H1 (cell line): ENCODE data around the gene ZNF219. TPM values are rescaled to one million over a fixed set of nuclear protein-coding genes. Genes with fewer than 3 reads are reported as not detected.

Source experiments
- CTCF ChIA-PET: fragments of 300-600 bp; sonication (Branson Sonifier 250); formaldehyde crosslinking; loops from one replicate; lab custom pipeline; 2021; ENCODE audit not compliant: partially characterized antibody; lab: Charles Lee
- POLR2A ChIA-PET: fragments of 300-600 bp; sonication (Branson Sonifier 250); formaldehyde crosslinking; loops from one replicate; lab custom pipeline; 2021; ENCODE audit warnings: inconsistent platforms; ENCODE audit not compliant: partially characterized antibody; lab: Charles Lee
- DNase-seq, 2 experiments: peaks; one replicate each; pipeline versions ENCODE4 v3.0.0 to v3.0.0-alpha.2; 2010 to 2022; ENCODE audit warnings: low spot score in 2 of 2, low read depth in 1 of 2, mixed read lengths in 1 of 2
- FAIRE-seq: peaks from 2 replicates; lab custom pipeline; 2011; peaks lifted over from hg19 to GRCh38; lab: Jason Lieb, UNC
- H2AFZ ChIP-seq: 2 replicates; pipeline ENCODE4 v1.8.1; 2012; ENCODE audit warnings: low read length, inconsistent platforms
- H2AK5ac ChIP-seq: 2 replicates; pipeline ENCODE4 v1.6.1; 2013; ENCODE audit warnings: low read depth, low read length
- H2BK120ac ChIP-seq: replicated peaks from 2 replicates; pipeline ENCODE3; 2013; ENCODE audit warnings: low read depth, low read length, inconsistent platforms
- H2BK12ac ChIP-seq: 2 replicates; pipeline ENCODE4 v1.6.1; 2013; ENCODE audit warnings: low read depth, low read length
- H2BK15ac ChIP-seq: 2 replicates; pipeline ENCODE4 v1.6.1; 2013; ENCODE audit warnings: low read length
- H2BK20ac ChIP-seq: 2 replicates; pipeline ENCODE4 v1.6.1; 2013; ENCODE audit warnings: low read length
- H2BK5ac ChIP-seq: 2 replicates; pipeline ENCODE4 v1.6.1; 2013; ENCODE audit warnings: low read depth, low read length
- H3K14ac ChIP-seq: 2 replicates; pipeline ENCODE4 v1.6.1; 2013; ENCODE audit warnings: inconsistent platforms; ENCODE audit not compliant: insufficient read length
- H3K18ac ChIP-seq: 2 replicates; pipeline ENCODE4 v1.6.1; 2013; ENCODE audit warnings: low read length; ENCODE audit errors: extremely low read depth
- H3K23ac ChIP-seq: 2 replicates; pipeline ENCODE4 v1.6.1; 2013; ENCODE audit warnings: inconsistent platforms; ENCODE audit not compliant: insufficient read length
- H3K23me2 ChIP-seq: 2 replicates; pipeline ENCODE4 v1.6.1; 2013; ENCODE audit warnings: low read depth, low read length
- H3K27ac ChIP-seq: 2 replicates; pipeline ENCODE4 v1.6.1; 2011; ENCODE audit warnings: low read depth, low read length, inconsistent platforms
- H3K27me3 ChIP-seq, 4 experiments: replicated peaks in 1 of 4; 1 replicate in 1 of 4; 2 replicates in 3 of 4; pipeline versions ENCODE4 v1.6.1 to v1.8.1; 2011 to 2013; ENCODE audit warnings: low read length in 3 of 4, mild to moderate bottlenecking in 3 of 4, inconsistent platforms in 2 of 4, mixed read lengths in 2 of 4, moderate library complexity in 1 of 4; ENCODE audit not compliant: control insufficient read depth in 3 of 4, insufficient read depth in 3 of 4; ENCODE audit errors: extremely low read depth in 1 of 4
- H3K36me3 ChIP-seq, 4 experiments: 2 replicates each; pipeline versions ENCODE4 v1.6.1 to v1.8.1; 2011 to 2013; ENCODE audit warnings: mild to moderate bottlenecking in 4 of 4, low read length in 3 of 4, moderate library complexity in 2 of 4, control low read depth in 1 of 4, inconsistent platforms in 1 of 4; ENCODE audit not compliant: insufficient read depth in 4 of 4, control insufficient read depth in 2 of 4
- H3K4ac ChIP-seq: replicated peaks from 2 replicates; pipeline ENCODE3; 2013; ENCODE audit warnings: low read length, low read depth, mixed read lengths, inconsistent platforms; ENCODE audit not compliant: insufficient read length
- H3K4me1 ChIP-seq, 4 experiments: replicated peaks in 1 of 4; 1 replicate in 1 of 4; 2 replicates in 3 of 4; pipeline versions ENCODE4 v1.6.1 to v1.8.1; 2011 to 2013; ENCODE audit warnings: low read length in 3 of 4, inconsistent platforms in 2 of 4, mixed read lengths in 1 of 4; ENCODE audit not compliant: insufficient read depth in 4 of 4, control insufficient read depth in 3 of 4
- H3K4me2 ChIP-seq, 2 experiments: 2 replicates each; pipeline versions ENCODE4 v1.6.1 to v1.8.1; 2011 to 2013; ENCODE audit warnings: low read depth in 2 of 2, low read length in 2 of 2, control low read depth in 1 of 2, inconsistent platforms in 1 of 2, mild to moderate bottlenecking in 1 of 2; ENCODE audit not compliant: insufficient read depth in 1 of 2
- H3K4me3 ChIP-seq, 4 experiments: fragments of 200-600, 300-600 bp in 1 of 4; sonication (generic), shearing (Covaris generic), sonication (Bioruptor Twin) in 1 of 4; 2 replicates each; pipeline versions ENCODE4 v1.5.1 to v1.8.1; 2011 to 2016; ENCODE audit warnings: low read length in 4 of 4, low read depth in 3 of 4, control low read depth in 2 of 4, inconsistent platforms in 2 of 4, mild to moderate bottlenecking in 2 of 4, mixed read lengths in 1 of 4, moderate library complexity in 1 of 4; ENCODE audit not compliant: insufficient read depth in 2 of 4; ENCODE audit errors: extremely low read depth in 1 of 4
- H3K56ac ChIP-seq: replicated peaks from 2 replicates; pipeline ENCODE3; 2013; ENCODE audit warnings: low read depth, mild to moderate bottlenecking, mixed read lengths, low read length, inconsistent platforms; ENCODE audit not compliant: insufficient read length
- H3K79me1 ChIP-seq: 2 replicates; pipeline ENCODE4 v1.6.1; 2013; ENCODE audit warnings: low read depth, low read length, control low read depth
- H3K79me2 ChIP-seq, 2 experiments: 2 replicates each; pipeline versions ENCODE4 v1.6.1 to v1.8.1; 2012 to 2013; ENCODE audit warnings: low read length in 2 of 2, mild to moderate bottlenecking in 2 of 2, inconsistent platforms in 1 of 2; ENCODE audit not compliant: insufficient read depth in 2 of 2, control insufficient read depth in 1 of 2
- H3K9ac ChIP-seq, 4 experiments: replicated peaks in 1 of 4; 1 replicate in 1 of 4; 2 replicates in 3 of 4; pipeline versions ENCODE4 v1.6.1 to v1.8.1; 2011 to 2013; ENCODE audit warnings: low read depth in 3 of 4, low read length in 3 of 4, control low read depth in 2 of 4, mild to moderate bottlenecking in 2 of 4, moderate library complexity in 2 of 4, inconsistent platforms in 1 of 4; ENCODE audit errors: extremely low read depth in 1 of 4
- H3K9me3 ChIP-seq, 2 experiments: 2 replicates each; pipeline versions ENCODE4 v1.6.1 to v1.8.1; 2012 to 2013; ENCODE audit warnings: mild to moderate bottlenecking in 2 of 2, moderate library complexity in 2 of 2, control low read depth in 1 of 2, inconsistent platforms in 1 of 2, low read depth in 1 of 2, low read length in 1 of 2, mixed read lengths in 1 of 2; ENCODE audit not compliant: insufficient read depth in 2 of 2
- H4K20me1 ChIP-seq, 2 experiments: replicated peaks in 1 of 2; 2 replicates each; pipeline versions ENCODE3 to v1.8.1; 2011 to 2013; ENCODE audit warnings: inconsistent platforms in 2 of 2, low read length in 2 of 2, mild to moderate bottlenecking in 1 of 2; ENCODE audit not compliant: insufficient read depth in 2 of 2, control insufficient read depth in 1 of 2
- H4K5ac ChIP-seq: 2 replicates; pipeline ENCODE4 v1.6.1; 2013; ENCODE audit warnings: low read length, low read depth, mixed read lengths, inconsistent platforms; ENCODE audit not compliant: insufficient read length
- H4K8ac ChIP-seq: 2 replicates; pipeline ENCODE4 v1.8.0; 2013; ENCODE audit warnings: mild to moderate bottlenecking, moderate library complexity, low read length, inconsistent platforms; ENCODE audit not compliant: insufficient read depth; ENCODE audit errors: extremely low read depth
- H4K91ac ChIP-seq: replicated peaks from 2 replicates; pipeline ENCODE3; 2013; ENCODE audit warnings: low read length, mixed read lengths, inconsistent platforms; ENCODE audit not compliant: insufficient read length
- POLR2A ChIP-seq, 2 experiments: IDR thresholded peaks; 1 replicate in 1 of 2; 2 replicates in 1 of 2; pipeline ENCODE4 v1.6.1; 2011; ENCODE audit warnings: low read depth in 2 of 2, low read length in 2 of 2, mild to moderate bottlenecking in 2 of 2; ENCODE audit errors: control extremely low read depth in 1 of 2
- SP2 ChIP-seq: IDR thresholded peaks from 2 replicates; pipeline ENCODE4 v1.6.1; 2012; ENCODE audit warnings: mild to moderate bottlenecking, low read length, inconsistent platforms
- WGBS, 2 experiments: shearing (Covaris generic) in 1 of 2; methylation state at CpG; one replicate each; pipeline versions ENCODE4 v1.1.6 to v1.1.7; 2013 to 2015; ENCODE audit warnings: low lambda C conversion rate in 2 of 2, mixed read lengths in 2 of 2, inconsistent platforms in 1 of 2, low coverage in 1 of 2, missing lambda C conversion rate in 1 of 2; ENCODE audit not compliant: insufficient replicate concordance in 2 of 2, insufficient coverage in 1 of 2, insufficient read length in 1 of 2; ENCODE audit errors: extremely low coverage in 1 of 2, missing lambda C conversion rate in 1 of 2; 5-methylcytosine and 5-hydroxymethylcytosine counted together
- polyA plus RNA-seq, 7 experiments: library from polyadenylated mRNA; depleted of rRNA in 3 of 7; stranded (reverse) in 5 of 7; unstranded in 2 of 7; fragments of >200 nt in 5 of 7; fragments of 200-250 nt in 2 of 7; gene quantifications; 1 replicate in 5 of 7; 2 replicates in 1 of 7; 4 replicates in 1 of 7; pipeline versions ENCODE4 v1.2.1 to v1.2.3, GENCODE V29; 2011 to 2013; ENCODE audit warnings: missing spikeins in 2 of 7, mixed read lengths in 2 of 7
- total RNA-seq: library from RNA; stranded (reverse); fragmentation: NEBNext Ultra II Directional; extraction: Animal tissue kit (Norgen Biotek cat#: 25700); gene quantifications from 2 replicates; pipeline ENCODE4 v1.2.1, GENCODE V29; 2021

ZNF219 gene
- total and polyA plus RNA-seq, 2 of the 8 experiments (the other 6 are each of a cell fraction or from before 2014, with no cell fraction given): 113 to 160 TPM

GRCh38 chr14:21089877-21090193 lies 8.6 kb downstream of the ZNF219 start:
- Histone ChIP-seq H3K27ac (no peak overlapping the region), H4K20me1 (peaks cover 11 to 19% of the 10 kb centered on the region in 2 experiments), H3K79me1 (peaks cover 8% of the 10 kb centered on the region; the same call in 1 of the 2 replicates), H3K9ac (no peak overlapping the region), H3K23me2 (peaks cover 5% of the 10 kb centered on the region; the same call in 1 of the 2 replicates), H2BK5ac (no peak overlapping the region; the same call in 1 of the 2 replicates), H3K14ac (no peak overlapping the region), H2BK20ac (no peak overlapping the region), H3K23ac (no peak overlapping the region), H3K18ac (no peak overlapping the region), H2BK15ac (no peak overlapping the region), H3K4ac (no peak overlapping the region), H4K91ac (no peak overlapping the region), H3K27me3 (no peaks in the 10 kb centered on the region), H4K5ac (no peak overlapping the region), H4K8ac (no peak overlapping the region), H2AFZ (no peak overlapping the region), H3K56ac (no peak overlapping the region), H3K9me3 (no peaks in the 10 kb centered on the region), H2BK120ac (no peak overlapping the region), H3K79me2 (peaks cover 0 to 5% of the 10 kb centered on the region in 2 experiments; a peak in 2 of 4 replicates), H2AK5ac (no peak overlapping the region)
- ChIA-PET CTCF (interaction anchor here (0.6 to 10.2 kb wide), 18 partner anchors 11 to 237 kb away, joined by 3 to 148 read pairs (median 6); partner anchors contain the start of genes ARHGEF40, RNASE8 and TMEM253), POLR2A (interaction anchor here (0.9 to 12.4 kb wide), 10 partner anchors 12 to 75 kb away, joined by 3 to 245 read pairs (median 4); partner anchors contain the start of genes ARHGEF40, NDRG2 and TMEM253)
- WGBS, 2 experiments: 90% methylated on average over 5 of the region's 5 CpGs; no CpG with 5 or more reads in 1 of the 2 experiments
- DNase-seq: no peak
- TF ChIP-seq POLR2A (IDR thresholded peaks at IDR 0.05; ENCODE audit: control extremely low read depth in 1 of 2, low read depth in 2 of 2, low read length in 2 of 2) (peak in 1 of 2 experiments; percentile 67; a peak in 1 of 3 replicates), SP2 (no peak)
- TF ChIP-seq, all 59 proteins: peak for 1
- H3K4me2 ChIP-seq: no peak overlapping the region
- H2BK12ac ChIP-seq: no peak overlapping the region
- FAIRE-seq: no peak
- H3K4me3 ChIP-seq: no peak overlapping the region
- H3K36me3 ChIP-seq: peaks cover 18 to 63% (median 56%) of the 10 kb centered on the region in 4 experiments
- H3K4me1 ChIP-seq: peaks cover 10 to 18% (median 16%) of the 10 kb centered on the region in 4 experiments
